Measurements from ENCODE around the gene CALML6.

- TF ChIP-seq CTCF (IDR thresholded peaks at IDR 0.05) (no peak), POLR2A (IDR thresholded peaks at IDR 0.05) (no peak)
Observed at GRCh38 chr1:1954015-1954414, 39.0 kb downstream of the CALML6 start.

All from Peyer's patch (tissue), 4 donors.